Activated CD4-positive, alpha-beta T cell treated with anti-CD3 and anti-CD28 coated beads, Interleukin-2, amount 50 U/mL, for 24 hours (primary cell): ENCODE results near the gene ABCD2.
"Not testable (repeated sequence)": the region's sequence is repeated elsewhere in the genome, so short reads cannot be mapped to it uniquely, and the experiment has no call there.

Experiments used
- DNase-seq, 2 donors: peaks; one replicate each; pipeline ENCODE4 v3.0.0-alpha.2; 2020; ENCODE audit warnings: low read depth in 1 of 2, low spot score in 1 of 2

ABCD2 gene

DNA sequence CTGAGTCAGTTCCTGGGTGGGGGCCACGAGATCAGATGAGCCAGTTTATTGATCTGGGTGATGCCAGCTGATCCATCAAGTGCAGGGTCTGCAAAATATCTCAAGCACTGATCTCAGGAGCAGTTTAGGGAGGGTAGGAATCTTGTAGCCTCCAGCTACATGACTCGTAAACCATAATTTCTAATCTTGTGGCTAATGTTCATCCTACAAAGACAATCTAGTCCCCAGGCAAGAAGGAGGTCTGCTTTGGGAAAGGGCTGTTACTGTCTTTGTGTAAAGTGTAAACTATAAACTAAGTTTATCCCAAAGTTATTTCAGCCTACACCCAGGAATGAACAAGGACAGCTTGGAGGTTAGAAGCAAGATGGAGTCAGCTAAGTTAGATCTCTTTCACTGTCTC is 75.4 kb downstream of the ABCD2 start:
- not testable (repeated sequence) for DNase-seq

DNA sequence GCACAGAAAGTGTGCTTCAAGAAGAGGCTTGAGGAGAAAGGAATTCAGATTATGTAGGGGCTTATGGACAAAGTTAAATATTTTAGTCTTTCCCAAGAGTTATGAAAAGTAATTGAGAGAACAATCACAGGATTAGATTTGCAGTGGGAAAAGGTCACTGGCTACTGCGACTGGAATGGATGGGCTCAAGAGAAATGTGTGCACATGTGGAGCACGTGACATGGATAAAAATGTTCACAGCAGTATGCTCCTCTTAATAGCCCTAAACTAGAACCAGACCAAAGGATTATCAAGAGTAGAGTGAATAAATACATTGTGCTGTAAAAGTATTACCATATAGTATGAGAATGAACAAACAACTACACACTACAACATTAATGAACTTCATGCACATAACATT is 78.1 kb downstream of the ABCD2 start:
- DNase-seq = no peak

DNA sequence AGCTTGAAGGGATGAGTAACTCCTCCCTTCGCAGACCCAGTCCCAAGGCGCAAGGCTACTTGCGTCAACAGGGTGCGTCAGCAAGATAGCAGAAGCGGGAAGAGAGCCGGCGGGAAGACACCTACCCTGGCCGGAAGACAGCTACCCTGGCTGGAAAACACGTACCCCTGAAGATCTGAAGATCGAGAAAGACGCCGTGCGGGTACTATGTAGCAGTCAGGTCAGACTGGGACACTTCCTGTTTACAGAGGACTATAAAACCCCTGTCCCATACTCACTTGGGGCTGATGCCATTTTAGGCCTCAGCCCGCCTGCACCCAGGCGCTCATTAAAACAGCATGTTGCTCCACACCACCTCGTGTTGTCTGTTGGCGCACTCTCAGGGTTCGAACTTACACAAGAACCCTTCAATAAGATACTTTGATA is 80.9 kb downstream of the ABCD2 start:
- DNase-seq = no peak

DNA sequence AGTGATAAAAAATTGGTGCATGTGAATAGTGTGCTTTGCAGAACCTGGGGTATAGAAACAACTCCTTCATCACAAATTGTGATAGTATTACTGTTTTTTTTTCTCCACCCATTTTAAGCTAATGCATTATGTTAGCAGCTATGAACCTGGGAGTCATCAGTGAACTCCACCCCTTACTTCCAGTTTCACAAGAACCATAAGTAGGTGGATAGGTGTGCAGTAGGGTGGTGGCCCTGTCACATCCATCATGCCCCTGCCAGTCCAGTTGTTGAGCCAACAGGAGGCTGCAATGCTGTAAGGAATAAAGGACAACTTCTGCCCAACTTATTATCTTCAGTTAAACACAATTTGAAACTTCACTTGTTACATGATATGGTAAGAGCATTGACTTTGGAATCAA is 85.7 kb downstream of the ABCD2 start:
- no peak for DNase-seq

DNA sequence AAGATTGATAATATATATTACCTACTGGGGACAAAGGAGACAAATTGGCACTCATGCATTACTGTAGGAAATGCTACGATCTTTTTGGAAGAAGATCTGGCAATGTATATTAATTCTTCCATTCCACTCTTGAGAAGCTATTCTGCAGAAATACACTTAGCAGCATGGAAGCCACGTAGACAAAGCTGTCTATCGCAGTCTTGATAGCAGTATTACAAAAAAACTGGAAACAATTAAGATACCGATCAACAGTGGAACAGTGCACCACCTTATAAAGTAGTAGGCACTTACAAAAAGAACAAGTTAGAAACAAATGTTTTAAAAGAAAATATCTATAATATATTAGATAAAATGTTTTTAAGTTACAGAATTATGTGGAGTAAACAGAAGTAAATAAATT is 87.2 kb downstream of the ABCD2 start:
- no peak for DNase-seq

DNA sequence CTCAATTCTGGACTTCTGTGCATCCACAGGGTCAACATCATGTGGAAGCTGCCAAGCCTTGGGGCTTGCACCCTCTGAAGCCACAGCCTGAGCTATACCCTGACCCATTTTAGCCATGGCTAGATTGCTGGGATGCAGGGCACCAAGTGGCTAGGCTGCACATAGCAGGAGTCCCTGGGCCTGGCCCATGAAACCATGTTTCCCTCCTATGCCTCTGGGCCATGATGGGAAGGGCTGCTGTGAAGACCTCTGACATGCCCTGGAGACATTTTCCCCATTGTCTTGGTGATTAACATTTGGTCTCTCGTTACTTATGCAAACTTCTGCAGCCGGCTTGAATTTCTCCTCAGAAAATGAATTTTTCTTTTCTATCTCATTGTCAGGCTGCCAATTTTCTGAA is 92.6 kb downstream of the ABCD2 start:
- no peak for DNase-seq

DNA sequence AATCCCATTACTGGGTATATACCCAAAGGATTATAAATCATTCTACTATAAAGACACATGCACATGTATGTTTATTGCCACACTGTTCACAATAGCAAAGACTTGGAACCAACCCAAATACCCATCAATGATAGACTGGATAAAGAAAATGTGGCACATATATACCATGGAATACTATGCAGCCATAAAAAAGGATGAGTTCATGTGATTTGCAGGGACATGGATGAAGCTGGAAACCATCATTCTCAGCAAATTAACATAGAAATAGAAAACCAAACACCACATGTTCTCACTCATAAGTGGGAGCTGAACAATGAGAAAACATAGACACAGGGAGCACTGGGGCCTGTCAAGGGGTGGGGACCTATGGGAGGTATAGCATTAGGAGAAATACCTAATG is 97.4 kb downstream of the ABCD2 start:
- not testable (repeated sequence) for DNase-seq

DNA sequence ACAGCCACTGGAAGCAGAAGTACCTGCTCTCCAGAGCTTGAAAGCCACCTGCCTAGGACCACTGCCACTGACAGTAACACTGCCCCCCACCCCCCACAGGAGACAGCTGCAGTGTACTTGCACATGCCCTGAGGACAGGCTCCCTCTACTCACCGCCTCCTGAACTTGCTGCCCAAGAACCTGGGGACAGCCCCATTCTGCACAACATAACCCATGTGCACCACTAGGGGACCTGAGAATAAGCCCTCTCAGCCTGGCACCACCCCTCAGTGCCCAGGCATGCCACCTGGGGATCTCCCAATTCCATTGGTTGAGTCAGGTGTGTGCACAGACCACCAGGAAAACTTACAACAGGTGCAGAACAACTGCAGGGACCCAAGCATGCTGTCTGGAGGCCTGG is 109.6 kb downstream of the ABCD2 start:
- no peak for DNase-seq

DNA sequence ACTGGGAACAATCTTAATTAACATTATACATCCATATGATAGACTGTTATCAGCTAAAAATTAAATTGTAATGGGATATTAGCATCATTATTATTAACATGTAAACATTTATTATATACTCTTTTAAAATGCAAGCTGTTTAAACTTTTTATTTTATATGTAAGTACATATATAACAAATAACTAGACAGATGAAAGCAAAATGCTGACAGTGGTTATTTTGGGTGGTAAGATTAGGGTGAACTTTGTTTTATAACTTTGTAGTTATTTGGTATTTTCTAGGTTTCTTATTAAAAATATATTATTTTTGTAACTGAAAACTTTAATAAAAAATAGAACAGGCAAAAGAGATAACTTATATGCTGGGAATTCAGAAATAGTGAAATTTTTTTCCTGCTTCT is 114.0 kb downstream of the ABCD2 start:
- DNase-seq = no peak

DNA sequence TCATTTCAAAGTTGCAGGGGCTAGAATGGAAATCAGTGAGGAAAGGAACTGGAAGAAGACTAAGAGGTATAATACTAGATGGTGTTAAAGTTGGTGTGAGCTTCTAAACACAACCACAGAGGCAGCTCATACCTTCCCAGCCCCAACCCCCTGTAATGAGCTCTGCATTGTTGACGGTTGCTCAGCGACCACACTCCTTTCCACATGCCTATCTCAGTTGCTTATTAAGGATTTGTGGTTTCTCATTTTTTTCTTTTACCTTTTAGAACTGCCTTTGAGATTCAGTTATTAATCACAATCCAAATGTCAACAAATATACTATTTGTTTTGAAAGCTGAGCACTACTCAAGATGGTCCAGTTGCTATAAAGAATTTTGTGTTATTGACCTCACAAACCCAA is 114.6 kb downstream of the ABCD2 start:
- DNase-seq = no peak

DNA sequence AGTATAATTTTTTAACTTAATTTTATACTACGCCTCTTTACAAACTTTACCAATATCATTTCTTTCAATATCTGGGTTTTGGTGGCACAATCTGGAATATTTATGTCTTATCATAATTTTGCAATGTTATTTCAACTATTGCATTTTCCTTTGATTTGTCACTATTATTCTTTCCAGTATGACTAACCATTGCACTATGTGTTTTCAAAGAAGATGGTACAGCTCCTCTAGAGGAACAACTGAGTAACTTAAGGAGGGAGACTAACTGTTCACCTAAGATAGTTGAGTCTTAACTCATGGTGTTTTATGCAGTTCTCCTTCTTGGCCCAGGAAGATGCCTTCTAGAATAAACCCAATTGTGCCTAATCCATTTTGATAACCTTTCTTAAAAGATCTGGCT is 116.2 kb downstream of the ABCD2 start:
- no peak for DNase-seq

DNA sequence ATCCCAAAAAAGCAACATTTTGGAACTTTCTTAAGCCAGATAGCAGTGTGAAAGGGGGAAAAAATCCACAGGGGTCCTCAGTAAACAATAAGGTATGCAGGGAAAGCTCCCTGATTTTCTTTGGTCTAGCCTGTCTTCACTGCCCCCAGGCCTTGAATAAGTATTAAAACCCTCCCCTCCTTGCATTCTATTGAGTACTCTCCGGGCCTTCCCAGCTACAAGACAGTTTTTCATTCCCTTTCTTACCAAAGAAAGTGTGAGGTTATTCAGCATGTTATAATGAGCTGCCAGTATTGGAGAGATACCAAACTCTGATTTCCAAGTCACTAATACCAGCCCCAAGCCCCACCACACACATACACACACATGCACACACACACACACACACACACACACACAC is 116.9 kb downstream of the ABCD2 start:
- DNase-seq = no peak
